Measurements from ENCODE around the gene HAUS7. TPM values are rescaled to one million over a fixed set of nuclear protein-coding genes. Genes with fewer than 3 reads are reported as not detected.
A peak's percentile ranks its signal among the peaks of the same experiment; 100 is the strongest.

HAUS7 gene
- total RNA-seq, 1 donor from 2014 or later: 27.7 TPM

DNA sequence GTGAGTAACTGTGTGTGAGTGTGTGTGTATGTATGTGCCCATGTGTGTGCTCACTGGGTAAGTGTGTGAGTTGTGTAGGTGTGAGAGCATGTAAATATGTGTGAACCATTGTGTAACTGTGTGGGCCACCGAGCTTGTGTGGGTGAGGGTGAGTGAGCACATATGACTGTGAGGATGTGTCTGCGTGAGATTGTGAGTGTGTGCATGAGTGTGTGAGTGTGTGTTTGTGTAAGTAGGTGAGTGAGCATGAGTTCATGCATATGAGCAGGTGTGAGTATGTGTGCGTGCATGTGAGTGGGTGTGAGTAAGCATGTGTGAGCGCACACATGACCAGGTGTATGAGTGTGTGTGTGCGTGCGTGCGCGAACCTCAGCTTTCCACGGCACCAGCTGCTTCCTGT lies 45.7 kb upstream of the HAUS7 start:
- H3K4me3 Mint-ChIP-seq (ENCODE audit: unreplicated experiment): peak overlapping the region; percentile 74
- peaks cover 8% of the 10 kb centered on the region for H3K4me1 Mint-ChIP-seq (ENCODE audit: unreplicated experiment)
- H3K36me3 Mint-ChIP-seq (ENCODE audit: low read depth, unreplicated experiment): peaks cover 6% of the 10 kb centered on the region
- H3K27me3 Mint-ChIP-seq (ENCODE audit: unreplicated experiment): peaks cover 22% of the 10 kb centered on the region
- DNase-seq (ENCODE audit: low spot score): no peak
- no peaks in the 10 kb centered on the region for H3K9me3 Mint-ChIP-seq (ENCODE audit: unreplicated experiment)
- TF ChIP-seq, protein P1, sequence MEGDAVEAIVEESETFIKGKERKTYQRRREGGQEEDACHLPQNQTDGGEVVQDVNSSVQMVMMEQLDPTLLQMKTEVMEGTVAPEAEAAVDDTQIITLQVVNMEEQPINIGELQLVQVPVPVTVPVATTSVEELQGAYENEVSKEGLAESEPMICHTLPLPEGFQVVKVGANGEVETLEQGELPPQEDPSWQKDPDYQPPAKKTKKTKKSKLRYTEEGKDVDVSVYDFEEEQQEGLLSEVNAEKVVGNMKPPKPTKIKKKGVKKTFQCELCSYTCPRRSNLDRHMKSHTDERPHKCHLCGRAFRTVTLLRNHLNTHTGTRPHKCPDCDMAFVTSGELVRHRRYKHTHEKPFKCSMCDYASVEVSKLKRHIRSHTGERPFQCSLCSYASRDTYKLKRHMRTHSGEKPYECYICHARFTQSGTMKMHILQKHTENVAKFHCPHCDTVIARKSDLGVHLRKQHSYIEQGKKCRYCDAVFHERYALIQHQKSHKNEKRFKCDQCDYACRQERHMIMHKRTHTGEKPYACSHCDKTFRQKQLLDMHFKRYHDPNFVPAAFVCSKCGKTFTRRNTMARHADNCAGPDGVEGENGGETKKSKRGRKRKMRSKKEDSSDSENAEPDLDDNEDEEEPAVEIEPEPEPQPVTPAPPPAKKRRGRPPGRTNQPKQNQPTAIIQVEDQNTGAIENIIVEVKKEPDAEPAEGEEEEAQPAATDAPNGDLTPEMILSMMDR (IDR thresholded peaks at IDR 0.05; ENCODE audit: unreplicated experiment): no peak
- peak overlapping the region; percentile 61 for H3K27ac Mint-ChIP-seq (ENCODE audit: unreplicated experiment)

GRCh38 chrX:153515435-153515834 lies 45.1 kb upstream of the HAUS7 start:
- peaks cover 6% of the 10 kb centered on the region for H3K36me3 Mint-ChIP-seq (ENCODE audit: low read depth, unreplicated experiment)
- H3K9me3 Mint-ChIP-seq (ENCODE audit: unreplicated experiment): no peaks in the 10 kb centered on the region
- H3K27ac Mint-ChIP-seq (ENCODE audit: unreplicated experiment): no peak overlapping the region
- H3K4me3 Mint-ChIP-seq (ENCODE audit: unreplicated experiment): no peak overlapping the region
- DNase-seq (ENCODE audit: low spot score): no peak
- H3K4me1 Mint-ChIP-seq (ENCODE audit: unreplicated experiment): peaks cover 8% of the 10 kb centered on the region
- TF ChIP-seq, protein P1 (IDR thresholded peaks at IDR 0.05; ENCODE audit: unreplicated experiment): no peak
- peaks cover 22% of the 10 kb centered on the region for H3K27me3 Mint-ChIP-seq (ENCODE audit: unreplicated experiment)

- DNase-seq (ENCODE audit: low spot score): no peak
- Mint-ChIP-seq H3K27ac (ENCODE audit: unreplicated experiment) (no peak overlapping the region), H3K27me3 (ENCODE audit: unreplicated experiment) (peaks cover 22% of the 10 kb centered on the region), H3K36me3 (ENCODE audit: low read depth, unreplicated experiment) (peaks cover 6% of the 10 kb centered on the region), H3K4me3 (ENCODE audit: unreplicated experiment) (no peak overlapping the region), H3K4me1 (ENCODE audit: unreplicated experiment) (peaks cover 8% of the 10 kb centered on the region), H3K9me3 (ENCODE audit: unreplicated experiment) (no peaks in the 10 kb centered on the region)
- TF ChIP-seq, protein P1 (IDR thresholded peaks at IDR 0.05; ENCODE audit: unreplicated experiment): no peak
Observed at GRCh38 chrX:153514259-153514658, 43.9 kb upstream of the HAUS7 start.

- Mint-ChIP-seq H3K4me3 (ENCODE audit: unreplicated experiment) (no peak overlapping the region), H3K27me3 (ENCODE audit: unreplicated experiment) (peaks cover 17% of the 10 kb centered on the region), H3K4me1 (ENCODE audit: unreplicated experiment) (peaks cover 4% of the 10 kb centered on the region), H3K27ac (ENCODE audit: unreplicated experiment) (no peak overlapping the region), H3K36me3 (ENCODE audit: low read depth, unreplicated experiment) (peaks cover 6% of the 10 kb centered on the region), H3K9me3 (ENCODE audit: unreplicated experiment) (no peaks in the 10 kb centered on the region)
- TF ChIP-seq, protein P1 (IDR thresholded peaks at IDR 0.05; ENCODE audit: unreplicated experiment): no peak
- DNase-seq (ENCODE audit: low spot score): no peak
Observed at GRCh38 chrX:153513265-153513664, 42.9 kb upstream of the HAUS7 start.

DNA sequence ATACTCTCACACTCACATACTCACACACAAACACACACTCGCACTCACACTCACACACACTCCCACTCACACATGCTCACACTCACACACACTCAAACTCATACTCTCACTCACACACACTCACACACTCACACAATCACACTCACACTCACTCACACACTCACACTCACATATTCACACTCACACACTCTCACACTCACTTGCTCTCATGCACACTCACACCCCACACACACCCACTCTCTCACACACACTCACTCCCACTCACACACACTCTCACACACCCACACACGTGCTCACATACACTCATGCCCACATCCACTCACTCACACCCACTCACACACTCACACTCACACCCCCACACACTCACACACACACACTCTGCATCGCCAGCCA lies 42.1 kb upstream of the HAUS7 start:
- TF ChIP-seq, protein P1 (IDR thresholded peaks at IDR 0.05; ENCODE audit: unreplicated experiment): no peak
- no peaks in the 10 kb centered on the region for H3K9me3 Mint-ChIP-seq (ENCODE audit: unreplicated experiment)
- H3K27me3 Mint-ChIP-seq (ENCODE audit: unreplicated experiment): peaks cover 16% of the 10 kb centered on the region
- H3K36me3 Mint-ChIP-seq (ENCODE audit: low read depth, unreplicated experiment): peaks cover 6% of the 10 kb centered on the region
- H3K4me1 Mint-ChIP-seq (ENCODE audit: unreplicated experiment): peaks cover 4% of the 10 kb centered on the region
- DNase-seq (ENCODE audit: low spot score): no peak
- no peak overlapping the region for H3K27ac Mint-ChIP-seq (ENCODE audit: unreplicated experiment)
- no peak overlapping the region for H3K4me3 Mint-ChIP-seq (ENCODE audit: unreplicated experiment)
